HepG2 (cell line): ENCODE measurements around the gene C9. TPM values are rescaled to one million over a fixed set of nuclear protein-coding genes. Genes with fewer than 3 reads are reported as not detected.

Experiments used
- ATAC-seq: fragments of 200-7000 bp; cut with Tn5 transposase; 3 replicates; pipeline ENCODE4 v1.9.1; 2020; ENCODE audit warnings: mild to moderate bottlenecking, moderate library complexity
- BruUV-seq: library from RNA; stranded (reverse); fragments of 400-500 nt; replicated peaks from 2 replicates; lab custom pipeline; 2021; lab: Mats Ljungman, UMichigan
- CTCF ChIA-PET: fragments of 300-600 bp; formaldehyde crosslinking; extraction: SDS; loops from one replicate; lab custom pipeline; 2021; ENCODE audit warnings: low total read pairs, inconsistent platforms, low intra/inter-chr PET ratio; lab: Yijun Ruan, JAX
- POLR2A ChIA-PET: fragments of 350-600 bp; sonication (Branson Sonifier 250); formaldehyde crosslinking; loops from one replicate; lab custom pipeline; 2020; ENCODE audit warnings: antibody characterized with exemption, inconsistent platforms; lab: Yijun Ruan, JAX
- DNase-seq: peaks from one replicate; pipeline ENCODE4 v3.0.0-alpha.2; 2015; ENCODE audit warnings: low spot score
- FAIRE-seq: peaks from 3 replicates; lab custom pipeline; 2011; peaks lifted over from hg19 to GRCh38; lab: Jason Lieb, UNC
- H2AFZ ChIP-seq: one replicate; pipeline ENCODE4 v1.6.1; 2011; ENCODE audit warnings: low read length, inconsistent platforms
- H3K27ac ChIP-seq: fragments of 300-600 bp; 3 replicates; pipeline ENCODE4 v1.8.0; 2011; ENCODE audit warnings: mixed run types, mild to moderate bottlenecking, mixed read lengths, low read length, inconsistent platforms; ENCODE audit not compliant: insufficient read depth; ENCODE audit errors: extremely low read length
- H3K27me3 ChIP-seq, 2 experiments: fragments of 200-600 bp in 1 of 2; 2 replicates in 1 of 2; 3 replicates in 1 of 2; pipeline versions ENCODE4 v1.6.0 to v1.8.0; 2011; ENCODE audit warnings: low read length in 2 of 2, mild to moderate bottlenecking in 2 of 2, moderate library complexity in 2 of 2, inconsistent platforms in 1 of 2; ENCODE audit not compliant: insufficient read depth in 2 of 2, control insufficient read depth in 1 of 2
- H3K36me3 ChIP-seq, 2 experiments: fragments of 200-600 bp in 1 of 2; replicated peaks in 1 of 2; 2 replicates in 1 of 2; 3 replicates in 1 of 2; pipeline versions ENCODE4 v1.5.1 to v1.8.0; 2011; ENCODE audit warnings: low read length in 2 of 2, inconsistent platforms in 1 of 2; ENCODE audit not compliant: insufficient read depth in 2 of 2, control insufficient read depth in 1 of 2
- H3K4me1 ChIP-seq: 2 replicates; pipeline ENCODE4 v1.5.1; 2012; ENCODE audit warnings: low read length, inconsistent platforms; ENCODE audit not compliant: insufficient read depth
- H3K4me2 ChIP-seq: 2 replicates; pipeline ENCODE4 v1.6.0; 2011; ENCODE audit warnings: low read depth, low read length, inconsistent platforms
- H3K4me3 ChIP-seq, 3 experiments: fragments of 200-600 bp in 1 of 3; sonication (generic), shearing (Covaris generic) in 1 of 3; replicated peaks in 1 of 3; 2 replicates each; pipeline ENCODE4 v1.5.1; 2011 to 2016; ENCODE audit warnings: low read length in 3 of 3, inconsistent platforms in 2 of 3, low read depth in 2 of 3, mild to moderate bottlenecking in 2 of 3, control low read depth in 1 of 3, mixed read lengths in 1 of 3; ENCODE audit not compliant: insufficient read depth in 1 of 3
- H3K79me2 ChIP-seq: one replicate; pipeline ENCODE4 v1.6.1; 2011; ENCODE audit warnings: low read length, inconsistent platforms; ENCODE audit not compliant: insufficient read depth
- H3K9ac ChIP-seq: 2 replicates; pipeline ENCODE4 v1.6.0; 2011; ENCODE audit warnings: mild to moderate bottlenecking, low read depth, low read length, inconsistent platforms; ENCODE audit not compliant: insufficient read depth
- H3K9me3 ChIP-seq: 2 replicates; pipeline ENCODE4 v1.5.1; 2012; ENCODE audit warnings: mild to moderate bottlenecking, low read length
- H4K20me1 ChIP-seq: 2 replicates; pipeline ENCODE4 v1.6.0; 2011; ENCODE audit warnings: inconsistent platforms, mild to moderate bottlenecking, low read length, moderate library complexity; ENCODE audit not compliant: insufficient read depth
- BRD4 ChIP-seq: sonication (generic); formaldehyde crosslinking; IDR thresholded peaks from 2 replicates; pipeline ENCODE4 v1.4.0; 2020; ENCODE audit warnings: missing genetic modification reagents
- MTF2 ChIP-seq: sonication (generic); formaldehyde crosslinking; IDR thresholded peaks from 2 replicates; pipeline ENCODE4 v1.5.0; 2020; ENCODE audit warnings: missing genetic modification reagents, borderline replicate concordance
- SAFB2 ChIP-seq: sonication (generic); formaldehyde crosslinking; IDR thresholded peaks from 2 replicates; pipeline ENCODE4 v1.5.1; 2020; ENCODE audit warnings: missing genetic modification reagents, low read depth, mild to moderate bottlenecking, borderline replicate concordance
- SMYD3 ChIP-seq: sonication (generic); formaldehyde crosslinking; IDR thresholded peaks from 2 replicates; pipeline ENCODE4 v1.8.1; 2023; ENCODE audit warnings: mild to moderate bottlenecking, missing genetic modification reagents
- TBX3 ChIP-seq: fragments of 450-650 bp; IDR thresholded peaks from 2 replicates; pipeline ENCODE4 v1.6.1; 2017; ENCODE audit warnings: antibody characterized with exemption, mild to moderate bottlenecking, inconsistent platforms, borderline replicate concordance
- ZBTB20 ChIP-seq: sonication (generic); formaldehyde crosslinking; IDR thresholded peaks from 2 replicates; pipeline ENCODE4 v1.8.1; 2023; ENCODE audit warnings: missing genetic modification reagents, low read depth, mild to moderate bottlenecking, borderline replicate concordance
- ZBTB3 ChIP-seq: sonication (generic); formaldehyde crosslinking; IDR thresholded peaks from 2 replicates; pipeline ENCODE4 v1.4.0; 2020; ENCODE audit warnings: low read depth, mild to moderate bottlenecking, moderate library complexity, missing genetic modification reagents, borderline replicate concordance
- ZFX ChIP-seq: sonication (generic); formaldehyde crosslinking; IDR thresholded peaks from 2 replicates; pipeline ENCODE4 v1.4.0; 2020; ENCODE audit warnings: mild to moderate bottlenecking, low read depth, missing genetic modification reagents, moderate library complexity
- ZNF800 ChIP-seq: sonication (generic); formaldehyde crosslinking; IDR thresholded peaks from 2 replicates; pipeline ENCODE4 v1.4.0; 2020; ENCODE audit warnings: missing genetic modification reagents
- ZNF83 ChIP-seq: sonication (generic); formaldehyde crosslinking; IDR thresholded peaks from 2 replicates; pipeline ENCODE4 v1.4.0; 2020; ENCODE audit warnings: missing genetic modification reagents, mild to moderate bottlenecking, borderline replicate concordance
- WGBS: methylation state at CpG from one replicate; pipeline ENCODE4 v1.1.6; 2017; ENCODE audit warnings: low lambda C conversion rate; 5-methylcytosine and 5-hydroxymethylcytosine counted together
- in situ Hi-C: cut with HindIII; loops from 2 replicates; pipeline ENCODE4 v1.10.0; 2017; ENCODE audit warnings: low pct_unique_long_range_greater_than_20kb; ENCODE audit not compliant: extremely low pct_ligation_motif_present
- intact Hi-C: fragments of 100-400 bp; cut with micrococcal nuclease; formaldehyde crosslinking; loops from one replicate; pipeline ENCODE4 v1.10.0; 2022; ENCODE audit not compliant: unreplicated experiment
- polyA plus RNA-seq, 8 experiments: library from polyadenylated mRNA; depleted of rRNA in 3 of 8; stranded (reverse) in 7 of 8; unstranded in 1 of 8; fragments of >200 nt; fragmentation: Illumina TruSeq in 4 of 8; extraction: Trizol in 4 of 8; gene quantifications; 2 replicates each; pipeline versions ENCODE4 v1.2.1 to v1.2.3, GENCODE V29; 2011 to 2016; ENCODE audit warnings: low read depth in 4 of 8, missing spikeins in 1 of 8, mixed read lengths in 1 of 8; ENCODE audit not compliant: insufficient read depth in 1 of 8
- total RNA-seq, 5 experiments: library from RNA; depleted of rRNA; stranded (reverse); fragments of >200 nt; fragmentation: Illumina TruSeq; extraction: Trizol; gene quantifications; 2 replicates each; pipeline ENCODE4 v1.2.3, GENCODE V29; 2016; ENCODE audit warnings: low read depth in 1 of 5

The C9 gene
- total and polyA plus RNA-seq, 2 of the 13 experiments (the other 11 are each of a cell fraction or from before 2014, with no cell fraction given): not detected

DNA sequence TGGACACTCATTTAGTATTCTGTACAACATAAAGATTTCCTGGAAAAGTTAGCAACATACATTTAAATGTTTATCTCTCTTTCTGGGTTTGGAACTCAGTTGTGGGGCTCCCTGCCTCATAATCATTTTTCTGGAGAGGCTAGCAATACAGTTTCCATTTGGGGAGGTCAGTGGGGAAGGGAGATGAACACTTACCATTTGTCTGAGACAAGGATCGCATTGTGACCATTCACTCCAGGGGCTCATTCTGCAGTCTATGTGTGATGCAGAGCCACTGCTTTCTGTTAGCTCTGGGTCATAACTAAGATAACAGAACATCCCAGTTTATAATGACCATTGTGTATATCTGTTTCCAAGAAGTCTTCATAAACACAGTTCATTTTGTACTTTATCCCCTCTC lies 22.4 kb downstream of the C9 start:
- TF ChIP-seq ZBTB3 (CRISPR knock-in tag): no peak
- no peak for TF ChIP-seq BRD4 (CRISPR knock-in tag)
- no peak for TF ChIP-seq TBX3
- TF ChIP-seq SMYD3 (CRISPR knock-in tag): no peak
- TF ChIP-seq SAFB2 (CRISPR knock-in tag): no peak
- no peak for TF ChIP-seq ZBTB20
- no peak for TF ChIP-seq MTF2
- TF ChIP-seq ZFX: no peak
- no peak for TF ChIP-seq ZNF800 (CRISPR knock-in tag)
- TF ChIP-seq ZNF83: no peak
- TF ChIP-seq, all 625 proteins: peak for 0
- POLR2A ChIA-PET: no interaction called here
- Histone ChIP-seq H3K4me3 (no peak overlapping the region), H3K27ac (no peak overlapping the region), H2AFZ (no peak overlapping the region), H3K9ac (no peak overlapping the region), H3K36me3 (no peaks in the 10 kb centered on the region), H3K4me1 (no peaks in the 10 kb centered on the region), H4K20me1 (no peaks in the 10 kb centered on the region), H3K9me3 (no peaks in the 10 kb centered on the region), H3K79me2 (no peaks in the 10 kb centered on the region), H3K27me3 (no peaks in the 10 kb centered on the region), H3K4me2 (no peak overlapping the region)
- in situ Hi-C loops: no loop called here
- FAIRE-seq (no peak), ATAC-seq (no peak), DNase-seq (no peak)
- CTCF ChIA-PET: no interaction called here
- intact Hi-C loops: no loop called here
- no TSS peak for BruUV-seq
- WGBS: 60% methylated on average over 1 of the region's 1 CpG
